GM19467 (cell line): ENCODE data around the gene TUBB3.
"Not testable (repeated sequence)": the region's sequence is repeated elsewhere in the genome, so short reads cannot be mapped to it uniquely, and the experiment has no call there.

Experiments
- ATAC-seq: cut with Tn5 transposase; IDR thresholded peaks from one replicate; pipeline ENCODE4 v1.9.1; 2021; ENCODE audit warnings: mild to moderate bottlenecking, moderate library complexity; ENCODE audit not compliant: unreplicated experiment

Gene TUBB3

DNA sequence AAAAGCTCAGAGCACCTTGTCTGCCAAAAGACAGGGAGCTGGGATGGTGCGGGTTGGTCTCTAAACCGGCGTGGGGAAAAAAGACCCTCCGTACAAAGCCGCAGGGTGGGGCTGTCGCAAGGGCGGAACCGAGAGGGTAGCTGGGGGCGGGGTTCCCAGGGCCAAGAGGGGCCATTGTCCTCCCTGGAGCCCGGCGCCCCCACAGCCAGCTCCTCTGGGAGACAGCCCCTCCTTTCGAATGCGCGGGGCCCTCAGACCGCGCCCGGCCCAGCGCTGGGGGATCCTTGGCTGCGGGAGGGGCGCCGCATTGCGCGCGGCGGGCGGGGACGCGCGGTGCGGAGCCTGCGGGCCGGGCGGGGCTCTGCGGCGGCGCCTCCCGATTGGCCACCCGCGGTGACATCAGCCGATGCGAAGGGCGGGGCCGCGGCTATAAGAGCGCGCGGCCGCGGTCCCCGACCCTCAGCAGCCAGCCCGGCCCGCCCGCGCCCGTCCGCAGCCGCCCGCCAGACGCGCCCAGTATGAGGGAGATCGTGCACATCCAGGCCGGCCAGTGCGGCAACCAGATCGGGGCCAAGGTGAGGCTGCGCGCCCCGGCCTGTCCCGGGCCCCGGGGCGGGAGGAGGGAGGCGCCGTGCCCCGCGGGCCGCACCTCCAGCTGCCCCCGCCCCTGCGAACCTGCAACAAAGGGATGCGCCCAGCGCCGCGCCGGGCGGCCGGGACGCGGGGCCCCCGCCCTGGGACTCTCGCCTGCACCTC lies at the start of gene TUBB3:
Gene TUBB3, plus strand, starts transcription at position 459 of the 756 bp plus-strand sequence. Its CDS starts 60 bp downstream, at position 519.
- ATAC-seq, result no peak

- ATAC-seq, result peak; percentile 57
Measured at GRCh38 chr16:89873972-89874689, 49.0 kb upstream of the TUBB3 start.

GRCh38 chr16:89879123-89879522 lies 44.0 kb upstream of the TUBB3 start:
- not testable (repeated sequence) for ATAC-seq

- no peak for ATAC-seq
Measured at GRCh38 chr16:89880477-89881367, 42.4 kb upstream of the TUBB3 start.

DNA sequence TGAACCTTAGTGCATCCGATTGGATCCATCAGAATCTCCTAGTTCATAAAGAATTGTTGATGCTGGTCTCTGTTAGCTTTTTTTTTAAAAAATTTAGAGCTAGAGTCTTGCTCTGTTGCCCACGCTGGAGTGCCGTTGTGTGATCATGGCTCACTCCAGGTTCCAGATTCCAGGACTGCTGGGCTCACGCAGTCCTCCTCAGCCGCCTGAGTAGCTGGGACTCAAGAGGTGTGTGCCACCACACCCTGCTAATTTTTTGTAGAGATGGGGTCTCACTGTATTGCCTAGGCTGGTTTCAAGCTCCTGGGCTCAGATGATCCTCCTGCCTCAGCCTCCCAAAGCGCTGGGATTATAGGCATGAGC lies 41.8 kb upstream of the TUBB3 start:
- ATAC-seq, result no peak

DNA sequence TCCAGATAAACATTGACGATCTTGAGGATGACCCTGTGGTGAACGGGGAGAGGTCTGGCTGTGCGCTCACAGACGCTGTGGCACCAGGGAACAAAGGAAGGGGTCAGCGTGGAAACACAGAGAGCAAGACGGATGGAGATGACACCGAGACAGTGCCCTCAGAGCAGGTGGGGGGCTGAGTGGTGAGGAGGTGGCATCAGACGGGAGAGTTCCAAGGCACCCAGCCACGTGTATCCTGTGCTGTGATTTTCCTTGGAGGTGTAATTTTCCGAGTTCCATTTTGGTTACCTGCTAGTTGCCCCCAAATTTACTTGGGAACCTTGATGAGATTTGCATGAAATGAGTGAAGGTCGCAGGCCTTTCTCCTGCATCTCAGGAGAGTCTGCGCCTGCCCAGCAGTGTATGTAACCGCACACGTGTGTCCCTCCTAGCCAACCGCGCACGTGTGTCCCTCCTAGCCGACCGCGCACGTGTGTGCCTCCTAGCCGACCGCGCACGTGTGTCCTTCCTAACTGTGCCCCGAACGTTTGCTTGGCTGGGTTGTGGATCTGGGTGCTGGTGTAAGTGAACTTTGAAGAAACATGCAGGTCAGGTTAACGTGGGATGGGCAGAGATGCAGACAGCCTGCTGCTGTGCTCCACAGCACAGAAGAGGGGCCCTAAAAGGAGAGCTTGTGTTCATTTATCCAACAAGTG lies 39.6 kb upstream of the TUBB3 start:
- no peak for ATAC-seq

DNA sequence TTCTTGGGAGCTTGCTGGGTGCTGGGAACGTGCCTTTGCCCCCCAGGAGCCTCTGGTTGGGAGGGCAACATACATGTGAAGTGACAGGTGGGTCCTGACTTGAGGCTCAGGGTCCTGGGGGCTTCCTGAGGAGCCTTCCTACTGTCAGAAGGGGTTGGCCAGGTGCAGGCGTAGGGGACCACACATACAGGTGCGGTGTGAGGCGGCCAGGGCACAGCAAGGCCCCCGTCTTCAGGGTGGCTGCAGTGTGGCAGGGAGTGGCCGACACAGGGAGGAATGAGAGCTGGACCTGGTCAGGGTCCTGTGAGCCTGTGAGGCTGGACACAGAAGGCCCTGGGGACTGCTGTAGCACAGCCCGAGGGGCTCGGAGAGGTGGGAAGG lies 39.1 kb upstream of the TUBB3 start:
- ATAC-seq, result no peak

GRCh38 chr16:89887243-89887642 lies 35.9 kb upstream of the TUBB3 start:
- no peak for ATAC-seq

GRCh38 chr16:89890200-89890599 lies 32.9 kb upstream of the TUBB3 start:
- ATAC-seq, result no peak

- no peak for ATAC-seq
Measured at GRCh38 chr16:89890886-89891657, 32.1 kb upstream of the TUBB3 start.

GRCh38 chr16:89892055-89892630 lies 31.0 kb upstream of the TUBB3 start:
- no peak for ATAC-seq

- no peak for ATAC-seq
Measured at GRCh38 chr16:89892635-89893034, 30.5 kb upstream of the TUBB3 start.

GRCh38 chr16:89893642-89894548 lies 29.2 kb upstream of the TUBB3 start:
- no peak for ATAC-seq

DNA sequence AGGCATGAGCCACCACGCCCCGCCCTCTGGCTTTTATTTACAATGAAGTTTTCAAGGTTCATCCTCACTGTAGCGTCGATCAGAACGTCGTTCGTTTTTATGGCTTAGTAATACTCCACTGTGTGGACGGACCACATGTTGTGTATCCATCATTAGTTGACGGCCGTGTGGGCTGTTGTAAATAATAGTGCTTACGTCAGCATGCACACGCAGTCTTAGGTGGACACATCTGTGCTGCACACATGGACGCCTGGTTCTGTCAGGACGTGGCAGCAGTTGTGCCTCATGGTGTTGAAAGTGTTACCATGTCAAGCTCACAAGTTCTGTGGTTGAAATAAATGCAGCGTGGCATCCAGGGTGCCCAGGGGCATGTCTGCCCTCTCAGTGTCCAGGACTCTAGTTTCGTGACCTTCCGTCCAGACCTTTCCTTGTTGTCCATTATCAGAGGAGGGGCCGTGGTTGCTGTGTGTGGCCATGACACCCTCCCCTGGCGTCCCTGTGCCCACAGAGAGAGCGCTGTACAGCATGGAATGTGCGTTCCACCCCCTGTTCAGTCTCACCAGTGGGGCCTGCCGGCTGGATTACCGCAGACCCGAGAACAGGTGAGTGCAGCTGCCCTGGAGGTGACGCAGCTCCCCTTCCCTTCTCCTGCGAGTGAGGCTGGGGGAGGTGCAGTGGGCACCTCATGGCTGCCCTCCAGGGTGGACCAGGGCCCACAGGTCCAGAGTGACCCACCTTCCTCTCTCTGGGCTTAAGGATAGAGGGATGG lies 27.5 kb upstream of the TUBB3 start:
- no peak for ATAC-seq

- ATAC-seq, result no peak
Measured at GRCh38 chr16:89897204-89897603, 25.9 kb upstream of the TUBB3 start.

DNA sequence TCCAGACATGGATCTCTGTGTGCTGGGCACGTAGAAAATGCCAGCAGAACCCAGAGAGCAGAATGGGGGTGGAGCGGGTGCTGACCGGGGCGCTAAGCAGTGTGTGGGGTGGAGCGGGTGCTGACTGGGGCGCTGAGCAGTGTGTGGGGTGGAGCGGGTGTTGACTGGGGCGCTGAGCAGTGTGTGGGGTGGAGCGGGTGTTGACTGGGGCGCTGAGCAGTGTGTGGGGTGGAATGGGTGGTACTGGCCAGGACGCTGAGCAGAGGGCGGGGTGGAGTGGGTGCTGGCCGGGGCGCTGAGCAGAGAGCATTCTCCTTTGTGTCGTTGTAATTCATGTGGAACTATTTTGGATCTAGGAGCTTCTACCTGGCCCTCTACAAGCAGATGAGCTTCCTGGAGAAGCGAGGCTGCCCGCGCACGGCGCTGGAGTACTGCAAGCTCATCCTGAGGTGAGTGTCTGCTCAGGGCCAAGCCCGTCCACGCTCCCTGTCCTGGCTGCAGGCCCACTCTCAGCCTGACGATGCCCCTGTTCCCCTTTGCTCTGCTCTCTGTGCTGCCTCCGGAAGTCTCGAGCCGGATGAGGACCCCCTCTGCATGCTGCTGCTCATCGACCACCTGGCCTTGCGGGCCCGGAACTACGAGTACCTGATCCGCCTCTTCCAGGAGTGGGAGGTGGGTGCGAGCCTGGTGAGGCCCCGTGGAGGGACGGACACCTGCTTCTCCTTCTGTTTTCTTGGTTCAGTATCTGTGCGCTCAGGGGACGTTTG lies 24.8 kb upstream of the TUBB3 start:
- no peak for ATAC-seq

DNA sequence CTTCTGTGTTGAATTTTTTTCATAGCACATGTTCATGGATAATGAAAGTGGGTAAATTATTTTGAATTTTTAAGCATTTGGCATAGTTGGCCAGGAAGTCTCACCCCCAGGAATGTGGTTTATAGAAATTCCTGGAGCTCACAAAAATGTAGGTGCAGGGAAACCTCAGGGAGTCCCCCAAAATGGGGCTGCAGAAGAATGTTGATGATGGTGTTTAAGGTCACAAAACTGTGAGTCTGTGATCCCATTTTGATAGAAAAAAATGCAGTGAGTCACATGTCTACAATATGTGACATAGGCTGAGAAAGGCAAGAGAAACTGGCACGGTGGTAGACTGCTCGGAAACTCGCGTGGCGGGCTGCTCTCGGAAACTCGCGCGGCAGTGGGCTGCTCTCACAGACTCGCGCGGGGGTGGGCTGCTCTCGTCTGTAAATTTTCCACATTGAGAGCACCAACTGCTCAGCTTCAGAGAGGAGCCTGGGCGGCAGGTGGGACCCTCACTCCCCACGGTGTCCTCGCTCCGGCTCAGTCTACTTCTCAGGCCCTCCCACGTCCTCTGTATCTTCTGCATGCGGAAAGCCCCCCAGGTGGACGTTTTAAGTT lies 23.2 kb upstream of the TUBB3 start:
- no peak for ATAC-seq
